Neural progenitor cell (in vitro differentiated cells): ENCODE results near the gene OR52E4.

Experiments used
- CTCF ChIP-seq: fragments of 200-600 bp; sonication (generic); IDR thresholded peaks from 2 replicates; pipeline ENCODE4 v1.5.1; 2017; ENCODE audit warnings: antibody characterized with exemption, mild to moderate bottlenecking
- EZH2 ChIP-seq: fragments of 200-600 bp; sonication (generic); IDR thresholded peaks from 2 replicates; pipeline ENCODE4 v1.6.1; 2017; ENCODE audit warnings: antibody characterized with exemption, mild to moderate bottlenecking, moderate library complexity
- EZH2phosphoT487 ChIP-seq: fragments of 200-600 bp; sonication (generic); IDR thresholded peaks from 2 replicates; pipeline ENCODE4 v1.6.1; 2017; ENCODE audit warnings: antibody characterized with exemption

GRCh38 chr11:5931061-5931460 is 50.6 kb downstream of the OR52E4 start:
- TF ChIP-seq EZH2: no peak
- no peak for TF ChIP-seq CTCF
- TF ChIP-seq EZH2phosphoT487: no peak
